Neural cell (in vitro differentiated cells): ENCODE results near the gene AURKA. TPM values are rescaled to one million over a fixed set of nuclear protein-coding genes. Genes with fewer than 3 reads are reported as not detected.
"Not testable (repeated sequence)": the region's sequence is repeated elsewhere in the genome, so short reads cannot be mapped to it uniquely, and the experiment has no call there.

Experiments used
- H2AFZ ChIP-seq: fragments of 200-600, 300-800 bp; sonication (generic), shearing (Covaris generic); 2 replicates; pipeline ENCODE4 v1.6.0; 2014; ENCODE audit warnings: low read depth, mild to moderate bottlenecking, antibody characterized with exemption, low read length, moderate library complexity
- H3F3A ChIP-seq: fragments of 200-600 bp; shearing (Covaris generic); 2 replicates; pipeline ENCODE4 v1.6.1; 2016; ENCODE audit warnings: mild to moderate bottlenecking, moderate library complexity, mixed read lengths, antibody characterized with exemption, low read length; ENCODE audit not compliant: insufficient read depth, poor library complexity, severe bottlenecking
- H3K27ac ChIP-seq: fragments of 200-600, 300-800 bp; sonication (generic), shearing (Covaris generic); 2 replicates; pipeline ENCODE4 v1.5.1; 2014; ENCODE audit warnings: mild to moderate bottlenecking, low read length, moderate library complexity
- H3K27me3 ChIP-seq: fragments of 300-800, 200-600 bp; sonication (generic), shearing (Covaris generic); 2 replicates; pipeline ENCODE4 v1.6.0; 2014; ENCODE audit warnings: mild to moderate bottlenecking, low read depth, low read length, moderate library complexity; ENCODE audit not compliant: insufficient read depth
- H3K36me3 ChIP-seq: fragments of 300-800, 200-600 bp; sonication (generic), shearing (Covaris generic); 2 replicates; pipeline ENCODE4 v1.5.1; 2014; ENCODE audit warnings: mild to moderate bottlenecking, antibody characterized with exemption, low read length, moderate library complexity; ENCODE audit not compliant: insufficient read depth
- H3K4me2 ChIP-seq: fragments of 300-800, 200-600 bp; sonication (generic), shearing (Covaris generic); 2 replicates; pipeline ENCODE4 v1.6.0; 2014; ENCODE audit warnings: mild to moderate bottlenecking, low read length
- H3K4me3 ChIP-seq: fragments of 300-800, 200-600 bp; sonication (generic), shearing (Covaris generic); 2 replicates; pipeline ENCODE4 v1.5.1; 2014; ENCODE audit warnings: mild to moderate bottlenecking, low read length, moderate library complexity
- H3K79me2 ChIP-seq: fragments of 200-600 bp; shearing (Covaris generic); replicated peaks from 2 replicates; pipeline ENCODE4 v1.6.0; 2014; ENCODE audit warnings: mild to moderate bottlenecking, low read length, moderate library complexity; ENCODE audit not compliant: insufficient read depth
- H3K9ac ChIP-seq: fragments of 300-800, 200-600 bp; sonication (generic), shearing (Covaris generic); 2 replicates; pipeline ENCODE4 v1.6.1; 2016; ENCODE audit warnings: mild to moderate bottlenecking, low read length, mixed read lengths
- H3K9me2 ChIP-seq: fragments of 200-600 bp; shearing (Covaris generic); 2 replicates; pipeline ENCODE4 v1.6.1; 2016; ENCODE audit warnings: mild to moderate bottlenecking, low read length, mixed read lengths; ENCODE audit not compliant: insufficient read depth
- H3K9me3 ChIP-seq: fragments of 200-600, 300-800 bp; sonication (generic), shearing (Covaris generic); 2 replicates; pipeline ENCODE4 v1.6.1; 2016; ENCODE audit warnings: mild to moderate bottlenecking, mixed run types, low read length, moderate library complexity, mixed read lengths
- H4K20me1 ChIP-seq: fragments of 200-600 bp; shearing (Covaris generic); 2 replicates; pipeline ENCODE4 v1.6.1; 2016; ENCODE audit warnings: mild to moderate bottlenecking, mixed run types; ENCODE audit not compliant: insufficient read depth
- CTCF ChIP-seq: fragments of 450-650 bp; IDR thresholded peaks from 2 replicates; pipeline ENCODE4 v1.5.1; 2014; ENCODE audit warnings: antibody characterized with exemption, mild to moderate bottlenecking, moderate library complexity; ENCODE audit not compliant: poor library complexity, severe bottlenecking
- EP300 ChIP-seq: fragments of 450-650 bp; conservative IDR thresholded peaks from 2 replicates; pipeline ENCODE4 v1.6.1; 2014; ENCODE audit warnings: antibody characterized with exemption, mild to moderate bottlenecking, moderate library complexity; ENCODE audit not compliant: poor library complexity, severe bottlenecking
- EZH2 ChIP-seq: fragments of 200-600, 300-800 bp; shearing (Covaris generic), sonication (generic); IDR thresholded peaks from 2 replicates; pipeline ENCODE4 v1.6.1; 2014; ENCODE audit warnings: antibody characterized with exemption, low read length, borderline replicate concordance, mild to moderate bottlenecking; ENCODE audit not compliant: insufficient read depth, poor library complexity, severe bottlenecking
- MXI1 ChIP-seq: fragments of 450-650 bp; conservative IDR thresholded peaks from 2 replicates; pipeline ENCODE4 v1.6.1; 2014; ENCODE audit warnings: antibody characterized with exemption, mild to moderate bottlenecking; ENCODE audit not compliant: poor library complexity, severe bottlenecking
- REST ChIP-seq: IDR thresholded peaks from 2 replicates; pipeline ENCODE4 v1.6.1; 2012; ENCODE audit warnings: borderline replicate concordance
- SMC3 ChIP-seq: fragments of 450-650 bp; conservative IDR thresholded peaks from 2 replicates; pipeline ENCODE4 v1.6.1; 2014; ENCODE audit warnings: antibody characterized with exemption, mild to moderate bottlenecking, moderate library complexity; ENCODE audit not compliant: poor library complexity
- TAF1 ChIP-seq: IDR thresholded peaks from 2 replicates; pipeline ENCODE4 v1.6.1; 2012; ENCODE audit warnings: low read depth
- polyA plus RNA-seq: library from polyadenylated mRNA; depleted of rRNA; stranded (reverse); fragments of >200 nt; gene quantifications from 2 replicates; pipeline ENCODE4 v1.2.3, GENCODE V29; 2014

AURKA gene
- polyA plus RNA-seq, 1 donor from 2014 or later = 2.5 TPM

- H3K27ac ChIP-seq = no peak overlapping the region
- H3K36me3 ChIP-seq = no peaks in the 10 kb centered on the region
- peaks cover 15% of the 10 kb centered on the region for H3K27me3 ChIP-seq
- H3K79me2 ChIP-seq = no peaks in the 10 kb centered on the region
- H3F3A ChIP-seq = no peaks in the 10 kb centered on the region
- H3K4me3 ChIP-seq = no peak overlapping the region
- no peaks in the 10 kb centered on the region for H4K20me1 ChIP-seq
- H3K9ac ChIP-seq = no peak overlapping the region
- no peaks in the 10 kb centered on the region for H3K9me3 ChIP-seq
- no peak overlapping the region for H3K4me2 ChIP-seq
- H2AFZ ChIP-seq = no peak overlapping the region
- no peak for TF ChIP-seq MXI1
- no peaks in the 10 kb centered on the region for H3K9me2 ChIP-seq
Measured at GRCh38 chr20:56342783-56343182, 49.2 kb downstream of the AURKA start.

- H3K27me3 ChIP-seq, H3K9ac ChIP-seq, H3K27ac ChIP-seq, H3F3A ChIP-seq, H3K9me2 ChIP-seq, H3K36me3 ChIP-seq, H3K9me3 ChIP-seq, H3K4me2 ChIP-seq, H3K79me2 ChIP-seq, H4K20me1 ChIP-seq, H3K4me3 ChIP-seq, H2AFZ ChIP-seq: not testable (repeated sequence)
Measured at GRCh38 chr20:56336709-56337108, 55.3 kb downstream of the AURKA start.

GRCh38 chr20:56328861-56329260 lies 63.2 kb downstream of the AURKA start:
- Histone ChIP-seq H3K9ac (no peak overlapping the region), H2AFZ (no peak overlapping the region), H3K27ac (no peak overlapping the region), H3K4me2 (no peak overlapping the region), H3K79me2 (no peaks in the 10 kb centered on the region), H3K9me3 (no peaks in the 10 kb centered on the region), H3K9me2 (no peaks in the 10 kb centered on the region), H4K20me1 (no peaks in the 10 kb centered on the region), H3K4me3 (no peak overlapping the region), H3F3A (no peaks in the 10 kb centered on the region), H3K27me3 (no peaks in the 10 kb centered on the region), H3K36me3 (no peaks in the 10 kb centered on the region)
- TF ChIP-seq SMC3 (no peak), CTCF (no peak), TAF1 (no peak), EZH2 (no peak), REST (peak; percentile 45), EP300 (no peak)
